Subcutaneous preadipocyte (primary cell): ENCODE measurements around the gene DNAJB7. TPM values are rescaled to one million over a fixed set of nuclear protein-coding genes. Genes with fewer than 3 reads are reported as not detected.

Experiments
- small RNA-seq: library from RNA; depleted of rRNA; stranded (forward); fragments of <200 nt; gene quantifications from one replicate; pipeline ENCODE3, GENCODE V24; 2012
- total RNA-seq: library from RNA; depleted of rRNA; stranded (reverse); fragments of >200 nt; gene quantifications from 2 replicates; pipeline ENCODE4 v1.2.3, GENCODE V29; 2012

The DNAJB7 gene
- not detected in 2 replicates for total RNA-seq

GRCh38 chr22:40862013-40862412, at the start of gene DNAJB7:
Gene DNAJB7 (minus strand): TSS chr22:40862113. CDS start chr22:40861994, 119 bp downstream.

GRCh38 chr22:40856513-40857308, 5.2 kb downstream of the DNAJB7 start, which contains the start of the genes ST13 and XPNPEP3:
Gene ST13 (minus strand): TSS chr22:40856639. CDS start chr22:40856540, 99 bp downstream.
Gene XPNPEP3 (plus strand): TSS chr22:40857148. CDS start chr22:40857182, 34 bp downstream.

GRCh38 chr22:40818747-40819598, 42.9 kb downstream of the DNAJB7 start, which contains the start of gene SLC25A17:
Gene SLC25A17 (minus strand): TSS chr22:40819346. CDS start chr22:40819248, 98 bp downstream.

Small RNA genes within 50 kb of the gene (small RNA-seq; reads per million reads assigned to genes)
- 0.87 reads per million, percentile 53 among the genes with 10 or more reads in this experiment for gene MIR4766

Other genes starting within 250 kb of the DNAJB7 start
- gene MRTFA, start 225.4 kb downstream of the DNAJB7 start, total RNA-seq = 22.3 and 23.1 TPM in 2 replicates
- 0.37 TPM in 1 of 2 replicates, not detected in the other for gene MCHR1, start 182.6 kb downstream of the DNAJB7 start, total RNA-seq
- gene SLC25A17, start 42.8 kb downstream of the DNAJB7 start, total RNA-seq = 17.3 and 21.1 TPM in 2 replicates
- gene ST13, start 5.5 kb downstream of the DNAJB7 start, total RNA-seq = 172 and 183 TPM in 2 replicates
- 16.2 and 20.7 TPM in 2 replicates for gene XPNPEP3, start 5.0 kb downstream of the DNAJB7 start, total RNA-seq
- gene RBX1, start 89.3 kb upstream of the DNAJB7 start, total RNA-seq = 56.3 and 63.6 TPM in 2 replicates
- gene EP300, start 230.5 kb upstream of the DNAJB7 start, total RNA-seq = 38.2 and 64.9 TPM in 2 replicates